Caco-2 (cell line): ENCODE data around the gene RAPGEF1. TPM values are rescaled to one million over a fixed set of nuclear protein-coding genes. Genes with fewer than 3 reads are reported as not detected.

Source experiments
- BruUV-seq: library from RNA; stranded (reverse); fragments of 400-500 nt; replicated peaks from 2 replicates; lab custom pipeline; 2021; lab: Mats Ljungman, UMichigan
- CTCF ChIA-PET: fragments of 300-600 bp; sonication (Branson Sonifier 250); formaldehyde crosslinking; loops from one replicate; lab custom pipeline; 2022; ENCODE audit warnings: antibody characterized with exemption; lab: Charles Lee
- POLR2A ChIA-PET: fragments of 300-600 bp; sonication (Branson Sonifier 250); formaldehyde crosslinking; loops from one replicate; lab custom pipeline; 2022; ENCODE audit warnings: antibody characterized with exemption; lab: Charles Lee
- DNase-seq, 2 experiments: peaks; one replicate each; pipeline versions ENCODE4 v3.0.0 to v3.0.0-alpha.2; 2020 to 2022
- H3K27me3 ChIP-seq: replicated peaks from 2 replicates; pipeline ENCODE4 v1.6.0; 2011; ENCODE audit warnings: low read length; ENCODE audit not compliant: control insufficient read depth, insufficient read depth
- H3K36me3 ChIP-seq: 2 replicates; pipeline ENCODE4 v1.5.1; 2011; ENCODE audit warnings: low read length; ENCODE audit not compliant: control insufficient read depth, insufficient read depth
- H3K4me1 ChIP-seq: fragments of 250-450 bp; sonication (Bioruptor Pico); 2 replicates; pipeline ENCODE4 v1.5.1; 2020; ENCODE audit warnings: mild to moderate bottlenecking
- H3K4me3 ChIP-seq: 2 replicates; pipeline ENCODE4 v1.5.1; 2011; ENCODE audit warnings: low read depth, mild to moderate bottlenecking, control low read depth, low read length
- H3K9me3 ChIP-seq: fragments of 250-450 bp; sonication (Bioruptor Pico); 2 replicates; pipeline ENCODE4 v1.5.1; 2020; ENCODE audit warnings: mild to moderate bottlenecking, moderate library complexity
- H3K27ac Mint-ChIP-seq: one replicate; pipeline ENCODE4 v1.8.0; 2022; ENCODE audit warnings: mixed read lengths; ENCODE audit not compliant: unreplicated experiment
- H3K27me3 Mint-ChIP-seq: one replicate; pipeline ENCODE4 v1.8.0; 2022; ENCODE audit warnings: mixed read lengths; ENCODE audit not compliant: insufficient read depth, unreplicated experiment
- H3K36me3 Mint-ChIP-seq: one replicate; pipeline ENCODE4 v1.8.0; 2022; ENCODE audit warnings: mild to moderate bottlenecking, mixed read lengths; ENCODE audit not compliant: insufficient read depth, unreplicated experiment
- H3K4me1 Mint-ChIP-seq: one replicate; pipeline ENCODE4 v1.8.0; 2022; ENCODE audit warnings: low read depth, mixed read lengths; ENCODE audit not compliant: unreplicated experiment
- H3K4me3 Mint-ChIP-seq: one replicate; pipeline ENCODE4 v1.8.0; 2022; ENCODE audit warnings: mild to moderate bottlenecking, moderate library complexity, mixed read lengths; ENCODE audit not compliant: unreplicated experiment
- H3K9me3 Mint-ChIP-seq: one replicate; pipeline ENCODE4 v1.8.0; 2022; ENCODE audit warnings: mixed read lengths; ENCODE audit not compliant: unreplicated experiment
- CTCF ChIP-seq, 2 experiments: fragments of 200-600 bp in 1 of 2; IDR thresholded peaks; 1 replicate in 1 of 2; 2 replicates in 1 of 2; pipeline versions ENCODE4 v1.5.1 to v1.8.0; 2011 to 2022; ENCODE audit warnings: antibody characterized with exemption in 1 of 2, control low read depth in 1 of 2, inconsistent platforms in 1 of 2, low read depth in 1 of 2, low read length in 1 of 2, mild to moderate bottlenecking in 1 of 2, moderate library complexity in 1 of 2; ENCODE audit not compliant: insufficient read depth in 1 of 2, severe bottlenecking in 1 of 2, unreplicated experiment in 1 of 2
- intact Hi-C: fragments of 100-400 bp; cut with micrococcal nuclease; formaldehyde crosslinking; loops from one replicate; pipeline ENCODE4 v1.10.0; 2022; ENCODE audit not compliant: unreplicated experiment
- total RNA-seq: library from RNA; stranded (reverse); gene quantifications from 2 replicates; pipeline ENCODE4 v1.2.3, GENCODE V29; 2022

The RAPGEF1 gene
- total RNA-seq, 1 experiment from 2014 or later, result 75.4 TPM

- DNase-seq, result peak; percentile 73 to 85
- TSS peak; percentile 36 for BruUV-seq
- ChIA-PET CTCF (interaction anchor here (0.5 to 2.6 kb wide), 6 partner anchors 60 to 247 kb away, joined by 3 to 17 read pairs (median 4); no protein-coding TSS in a partner anchor), POLR2A (no interaction called here)
- no peaks in the 10 kb centered on the region for H3K27me3 ChIP-seq
- Mint-ChIP-seq H3K9me3 (no peaks in the 10 kb centered on the region), H3K4me3 (peak overlapping the region; percentile 81), H3K4me1 (peaks cover 40% of the 10 kb centered on the region), H3K36me3 (peaks cover 24% of the 10 kb centered on the region), H3K27ac (peak overlapping the region; percentile 74), H3K27me3 (no peaks in the 10 kb centered on the region)
- H3K36me3 ChIP-seq, result no peaks in the 10 kb centered on the region
- H3K4me3 ChIP-seq, result peak overlapping the region; percentile 65
- H3K4me1 ChIP-seq, result peaks cover 45% of the 10 kb centered on the region
- no peaks in the 10 kb centered on the region for H3K9me3 ChIP-seq
- TF ChIP-seq CTCF (IDR thresholded peaks at IDR 0.05; ENCODE audit: insufficient read depth in 1 of 2, low read depth in 1 of 2, low read length in 1 of 2, severe bottlenecking in 1 of 2, unreplicated experiment in 1 of 2), result no peak
- intact Hi-C loops, result loop anchor here (2.0 to 10.0 kb wide), 6 partner anchors 46 to 364 kb away; no protein-coding TSS in a partner anchor
Measured at GRCh38 chr9:131738293-131739132, 1.4 kb downstream of the RAPGEF1 start.

GRCh38 chr9:131737426-131737825, 2.5 kb downstream of the RAPGEF1 start:
- Mint-ChIP-seq H3K4me1 (peaks cover 41% of the 10 kb centered on the region), H3K9me3 (no peaks in the 10 kb centered on the region), H3K36me3 (peaks cover 24% of the 10 kb centered on the region), H3K4me3 (peak overlapping the region; percentile 54), H3K27ac (peak overlapping the region; percentile 79), H3K27me3 (no peaks in the 10 kb centered on the region)
- no peak for TF ChIP-seq CTCF (IDR thresholded peaks at IDR 0.05; ENCODE audit: insufficient read depth in 1 of 2, low read depth in 1 of 2, low read length in 1 of 2, severe bottlenecking in 1 of 2, unreplicated experiment in 1 of 2)
- intact Hi-C loops, result loop anchor here (5.0 to 10.0 kb wide), 5 partner anchors 45 to 363 kb away; no protein-coding TSS in a partner anchor
- Histone ChIP-seq H3K27me3 (no peaks in the 10 kb centered on the region), H3K9me3 (no peaks in the 10 kb centered on the region), H3K4me3 (no peak overlapping the region), H3K4me1 (peaks cover 47% of the 10 kb centered on the region), H3K36me3 (no peaks in the 10 kb centered on the region)
- ChIA-PET CTCF (no interaction called here), POLR2A (no interaction called here)
- no TSS peak for BruUV-seq
- no peak for DNase-seq

- H3K4me3 Mint-ChIP-seq, result peak overlapping the region; percentile 54
- intact Hi-C loops, result loop anchor here (5.0 to 10.0 kb wide), 5 partner anchors 44 to 362 kb away; no protein-coding TSS in a partner anchor
- H3K36me3 ChIP-seq, result no peaks in the 10 kb centered on the region
- H3K4me3 ChIP-seq, result no peak overlapping the region
- TF ChIP-seq CTCF (IDR thresholded peaks at IDR 0.05; ENCODE audit: insufficient read depth in 1 of 2, low read depth in 1 of 2, low read length in 1 of 2, severe bottlenecking in 1 of 2, unreplicated experiment in 1 of 2), result no peak
- H3K4me1 ChIP-seq, result peaks cover 47% of the 10 kb centered on the region
- ChIA-PET POLR2A (no interaction called here), CTCF (interaction anchor here (1.2 kb wide), 1 partner anchor 117 kb away, joined by 3 read pairs; no protein-coding TSS in a partner anchor)
- H3K27me3 Mint-ChIP-seq, result no peaks in the 10 kb centered on the region
- no peaks in the 10 kb centered on the region for H3K9me3 Mint-ChIP-seq
- H3K36me3 Mint-ChIP-seq, result peaks cover 24% of the 10 kb centered on the region
- H3K27me3 ChIP-seq, result no peaks in the 10 kb centered on the region
- peak overlapping the region; percentile 87 for H3K27ac Mint-ChIP-seq
- no TSS peak for BruUV-seq
- no peak for DNase-seq
- no peaks in the 10 kb centered on the region for H3K9me3 ChIP-seq
- peaks cover 49% of the 10 kb centered on the region for H3K4me1 Mint-ChIP-seq
Measured at GRCh38 chr9:131736431-131736830, 3.4 kb downstream of the RAPGEF1 start.
